Measurements from ENCODE around the gene SETD4. TPM values are rescaled to one million over a fixed set of nuclear protein-coding genes. Genes with fewer than 3 reads are reported as not detected.

Gene SETD4
- total RNA-seq, 1 experiment from 2014 or later: 12.5 TPM

DNA sequence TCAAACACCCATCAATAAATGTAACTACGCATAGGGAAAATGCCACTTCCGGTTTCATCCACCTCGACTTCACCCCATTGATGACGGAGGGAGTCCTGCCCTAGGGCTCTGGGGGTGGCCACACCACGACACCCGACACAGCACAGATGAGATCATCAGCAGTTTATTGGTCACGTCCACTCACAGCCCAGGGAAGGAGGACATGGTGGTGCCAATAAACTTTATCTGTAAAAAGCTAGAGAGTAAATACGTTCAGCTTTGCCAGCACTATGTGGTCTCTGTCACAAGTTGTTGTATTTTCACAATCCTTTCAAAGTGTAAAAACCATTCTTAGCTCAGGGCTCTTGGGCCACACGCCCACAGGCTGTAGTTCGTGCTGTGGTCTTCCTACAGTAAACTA lies 16.3 kb downstream of the SETD4 start:
- peak; percentile 78 for ATAC-seq
- H3K27me3 ChIP-seq (ENCODE audit: low read length): no peaks in the 10 kb centered on the region
- no TSS peak for BruUV-seq (replicated peaks)
- peak; percentile 21 for DNase-seq
- 0 out of 2 replicates have a peak, but pooled peaks cover 7% of the 10 kb centered on the region for H3K4me1 ChIP-seq (ENCODE audit: insufficient read depth, low read length)
- ChIA-PET POLR2A (ENCODE audit: unreplicated experiment) (interaction anchor here (1.1 kb wide), 1 partner anchor 16 kb away, joined by 6 read pairs; the partner anchor contains the start of gene SETD4), CTCF (no interaction called here)
- peak overlapping the region; percentile 33 for H3K27ac ChIP-seq (ENCODE audit: low read length)
- H3K36me3 ChIP-seq (ENCODE audit: low read depth, low read length): peaks cover 50% of the 10 kb centered on the region
- intact Hi-C loops (cut with micrococcal nuclease): loop anchor here (1.0 kb wide), 1 partner anchor 68 kb away; no protein-coding TSS in a partner anchor
- no peaks in the 10 kb centered on the region for H3K9me2 ChIP-seq (replicated peaks; ENCODE audit: low read length)
- no peaks in the 10 kb centered on the region for H3K79me2 ChIP-seq (ENCODE audit: low read length)
- no peaks in the 10 kb centered on the region for H3K9me3 ChIP-seq (ENCODE audit: low read length)
- H3K4me2 ChIP-seq (ENCODE audit: low read length): no peak overlapping the region
- H4K20me1 ChIP-seq (ENCODE audit: low read length): no peaks in the 10 kb centered on the region
- no peak overlapping the region for H3K4me3 ChIP-seq (ENCODE audit: low read length)
- no peak overlapping the region for H3K9ac ChIP-seq (ENCODE audit: low read length)
- no peak overlapping the region for H2AFZ ChIP-seq (ENCODE audit: low read length)
- no peak for TF ChIP-seq EZH2phosphoT487 (IDR thresholded peaks at IDR 0.05; ENCODE audit: borderline replicate concordance, low read length)
- TF ChIP-seq EZH2 (IDR thresholded peaks at IDR 0.05; ENCODE audit: low read length, unreplicated experiment): no peak
- TF ChIP-seq, protein P1, sequence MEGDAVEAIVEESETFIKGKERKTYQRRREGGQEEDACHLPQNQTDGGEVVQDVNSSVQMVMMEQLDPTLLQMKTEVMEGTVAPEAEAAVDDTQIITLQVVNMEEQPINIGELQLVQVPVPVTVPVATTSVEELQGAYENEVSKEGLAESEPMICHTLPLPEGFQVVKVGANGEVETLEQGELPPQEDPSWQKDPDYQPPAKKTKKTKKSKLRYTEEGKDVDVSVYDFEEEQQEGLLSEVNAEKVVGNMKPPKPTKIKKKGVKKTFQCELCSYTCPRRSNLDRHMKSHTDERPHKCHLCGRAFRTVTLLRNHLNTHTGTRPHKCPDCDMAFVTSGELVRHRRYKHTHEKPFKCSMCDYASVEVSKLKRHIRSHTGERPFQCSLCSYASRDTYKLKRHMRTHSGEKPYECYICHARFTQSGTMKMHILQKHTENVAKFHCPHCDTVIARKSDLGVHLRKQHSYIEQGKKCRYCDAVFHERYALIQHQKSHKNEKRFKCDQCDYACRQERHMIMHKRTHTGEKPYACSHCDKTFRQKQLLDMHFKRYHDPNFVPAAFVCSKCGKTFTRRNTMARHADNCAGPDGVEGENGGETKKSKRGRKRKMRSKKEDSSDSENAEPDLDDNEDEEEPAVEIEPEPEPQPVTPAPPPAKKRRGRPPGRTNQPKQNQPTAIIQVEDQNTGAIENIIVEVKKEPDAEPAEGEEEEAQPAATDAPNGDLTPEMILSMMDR (conservative IDR thresholded peaks at IDR 0.05; ENCODE audit: low read depth, low read length): no peak
- H3F3A ChIP-seq (ENCODE audit: low read length, unreplicated experiment): no peaks in the 10 kb centered on the region

- intact Hi-C loops (cut with micrococcal nuclease): no loop called here
- Histone ChIP-seq H3F3A (ENCODE audit: low read length, unreplicated experiment) (no peaks in the 10 kb centered on the region), H3K79me2 (ENCODE audit: low read length) (no peaks in the 10 kb centered on the region), H3K4me1 (ENCODE audit: insufficient read depth, low read length) (0 out of 2 replicates have a peak, but pooled peaks cover 7% of the 10 kb centered on the region), H3K27ac (ENCODE audit: low read length) (no peak overlapping the region), H3K36me3 (ENCODE audit: low read depth, low read length) (peaks cover 57% of the 10 kb centered on the region), H3K9me2 (replicated peaks; ENCODE audit: low read length) (no peaks in the 10 kb centered on the region), H4K20me1 (ENCODE audit: low read length) (no peaks in the 10 kb centered on the region), H3K27me3 (ENCODE audit: low read length) (no peaks in the 10 kb centered on the region), H3K9ac (ENCODE audit: low read length) (no peak overlapping the region), H2AFZ (ENCODE audit: low read length) (no peak overlapping the region), H3K9me3 (ENCODE audit: low read length) (no peaks in the 10 kb centered on the region), H3K4me3 (ENCODE audit: low read length) (no peak overlapping the region), H3K4me2 (ENCODE audit: low read length) (no peak overlapping the region)
- POLR2A ChIA-PET (ENCODE audit: unreplicated experiment): no interaction called here
- ATAC-seq: no peak
- CTCF ChIA-PET: no interaction called here
- TF ChIP-seq EZH2phosphoT487 (IDR thresholded peaks at IDR 0.05; ENCODE audit: borderline replicate concordance, low read length): no peak
- TF ChIP-seq, protein P1 (conservative IDR thresholded peaks at IDR 0.05; ENCODE audit: low read depth, low read length): no peak
- TF ChIP-seq EZH2 (IDR thresholded peaks at IDR 0.05; ENCODE audit: low read length, unreplicated experiment): no peak
- no TSS peak for BruUV-seq (replicated peaks)
- DNase-seq: no peak
Measured at GRCh38 chr21:36041910-36042309, 18.4 kb downstream of the SETD4 start.

DNA sequence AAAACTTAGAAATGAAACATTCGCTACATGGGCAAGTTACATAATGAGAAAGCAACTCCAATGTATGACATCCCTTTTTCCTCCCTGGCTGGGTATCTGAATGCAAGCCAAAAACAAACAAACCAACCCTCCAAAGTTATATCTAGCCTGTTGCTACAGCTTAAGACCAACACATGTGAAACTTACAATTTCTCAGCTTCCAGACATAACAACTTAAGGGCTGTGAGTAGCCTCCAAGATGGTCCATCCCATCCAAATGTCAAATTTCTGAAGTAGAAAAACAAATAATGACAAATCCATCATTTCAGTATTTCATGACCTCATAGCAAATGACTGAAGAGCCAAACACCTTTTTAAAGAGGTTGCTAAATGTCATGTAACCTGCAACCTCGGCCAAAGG lies 19.9 kb downstream of the SETD4 start:
- no TSS peak for BruUV-seq (replicated peaks)
- ChIA-PET CTCF (no interaction called here), POLR2A (ENCODE audit: unreplicated experiment) (no interaction called here)
- Histone ChIP-seq H3K27ac (ENCODE audit: low read length) (no peak overlapping the region), H3K4me1 (ENCODE audit: insufficient read depth, low read length) (0 out of 2 replicates have a peak, but pooled peaks cover 7% of the 10 kb centered on the region), H3F3A (ENCODE audit: low read length, unreplicated experiment) (no peaks in the 10 kb centered on the region), H3K79me2 (ENCODE audit: low read length) (no peaks in the 10 kb centered on the region), H2AFZ (ENCODE audit: low read length) (no peak overlapping the region), H3K4me2 (ENCODE audit: low read length) (no peak overlapping the region), H3K9me2 (replicated peaks; ENCODE audit: low read length) (no peaks in the 10 kb centered on the region), H3K4me3 (ENCODE audit: low read length) (no peak overlapping the region), H3K9ac (ENCODE audit: low read length) (no peak overlapping the region), H3K27me3 (ENCODE audit: low read length) (no peaks in the 10 kb centered on the region), H3K9me3 (ENCODE audit: low read length) (no peaks in the 10 kb centered on the region), H4K20me1 (ENCODE audit: low read length) (no peaks in the 10 kb centered on the region), H3K36me3 (ENCODE audit: low read depth, low read length) (peaks cover 52% of the 10 kb centered on the region)
- TF ChIP-seq EZH2 (IDR thresholded peaks at IDR 0.05; ENCODE audit: low read length, unreplicated experiment): no peak
- TF ChIP-seq, protein P1 (conservative IDR thresholded peaks at IDR 0.05; ENCODE audit: low read depth, low read length): no peak
- ATAC-seq (no peak), DNase-seq (no peak)
- intact Hi-C loops (cut with micrococcal nuclease): no loop called here
